Lower leg skin (tissue), 4 donors: ENCODE data around the gene PCCA. TPM values are rescaled to one million over a fixed set of nuclear protein-coding genes. Genes with fewer than 3 reads are reported as not detected.

Experiments used
- DNase-seq, 2 donors: peaks; one replicate each; pipeline ENCODE4 v3.0.0-alpha.2; 2019; ENCODE audit warnings: low spot score in 2 of 2
- H3K4me3 ChIP-seq: fragments of 200-600 bp; sonication (generic); 2 replicates; pipeline ENCODE4 v1.5.1; 2017; ENCODE audit warnings: mild to moderate bottlenecking, low read depth; ENCODE audit not compliant: poor library complexity, severe bottlenecking
- CTCF ChIP-seq, 3 donors: fragments of 450-650 bp; IDR thresholded peaks; one replicate each; pipeline ENCODE4 v1.5.1; 2016; ENCODE audit warnings: antibody characterized with exemption in 3 of 3, mild to moderate bottlenecking in 3 of 3, moderate library complexity in 2 of 3
- POLR2A ChIP-seq, 2 donors: fragments of 450-650 bp; IDR thresholded peaks; one replicate each; pipeline ENCODE4 v1.6.1; 2016 to 2017; ENCODE audit warnings: antibody characterized with exemption in 2 of 2, mild to moderate bottlenecking in 1 of 2, moderate library complexity in 1 of 2
- WGBS, 2 donors: methylation state at CpG; one replicate each; pipeline ENCODE4 v1.1.5; 2018; 5-methylcytosine and 5-hydroxymethylcytosine counted together
- intact Hi-C: fragments of 100-400 bp; cut with DNase I; formaldehyde crosslinking; loops from one replicate; pipeline ENCODE4 v1.15.0; 2023; ENCODE audit warnings: low total_unique reads
- total RNA-seq, 4 donors: library from RNA; depleted of rRNA; stranded (reverse); fragments of >200 nt; gene quantifications; one replicate each; pipeline ENCODE4 v1.1.0, GENCODE V29; 2016

The PCCA gene
- total RNA-seq, 4 donors from 2014 or later, result 24.3 to 34.2 (median 26.2) TPM

GRCh38 chr13:100436099-100436498, 347.2 kb downstream of the PCCA start:
- DNase-seq, result no peak
- no peak for TF ChIP-seq CTCF (IDR thresholded peaks at IDR 0.05)
- TF ChIP-seq POLR2A (IDR thresholded peaks at IDR 0.05), result no peak
- no peak overlapping the region for H3K4me3 ChIP-seq
- intact Hi-C loops, result no loop called here
- WGBS, 2 donors, result 92 to 95% methylated on average over 4 of the region's 4 CpGs

- intact Hi-C loops, result no loop called here
- no peak overlapping the region for H3K4me3 ChIP-seq
- TF ChIP-seq POLR2A (IDR thresholded peaks at IDR 0.05) (no peak), CTCF (IDR thresholded peaks at IDR 0.05) (no peak)
- no peak for DNase-seq
- WGBS, 2 donors, result 97 to 98% methylated on average over 6 of the region's 6 CpGs
Measured at GRCh38 chr13:100438059-100438788, 349.3 kb downstream of the PCCA start.

GRCh38 chr13:100439247-100439970, 350.5 kb downstream of the PCCA start:
- no peak overlapping the region for H3K4me3 ChIP-seq
- no peak for TF ChIP-seq POLR2A (IDR thresholded peaks at IDR 0.05)
- TF ChIP-seq CTCF (IDR thresholded peaks at IDR 0.05), result no peak
- no peak for DNase-seq
- intact Hi-C loops, result no loop called here
- WGBS, 2 donors, result 82 to 84% methylated on average over 9 of the region's 9 CpGs

GRCh38 chr13:100440751-100441425, 352.0 kb downstream of the PCCA start:
- intact Hi-C loops, result no loop called here
- WGBS, 2 donors, result 54 to 67% methylated on average over 4 of the region's 4 CpGs
- TF ChIP-seq CTCF (IDR thresholded peaks at IDR 0.05), result no peak
- no peak for TF ChIP-seq POLR2A (IDR thresholded peaks at IDR 0.05)
- DNase-seq, result no peak
- no peak overlapping the region for H3K4me3 ChIP-seq

GRCh38 chr13:100442095-100442832, 353.4 kb downstream of the PCCA start:
- TF ChIP-seq CTCF (IDR thresholded peaks at IDR 0.05) (no peak), POLR2A (IDR thresholded peaks at IDR 0.05) (no peak)
- DNase-seq, result no peak
- no peak overlapping the region for H3K4me3 ChIP-seq
- intact Hi-C loops, result no loop called here
- WGBS, 2 donors, result 95 to 96% methylated on average over 9 of the region's 9 CpGs
